Large intestine (tissue), 3 donors: ENCODE data around the gene NSG1. TPM values are rescaled to one million over a fixed set of nuclear protein-coding genes. Genes with fewer than 3 reads are reported as not detected.
A peak's percentile ranks its signal among the peaks of the same experiment; 100 is the strongest.

ENCODE experiments used
- DNase-seq, 2 donors: peaks; one replicate each; pipeline versions ENCODE4 v3.0.0 to v3.0.0-alpha.2; 2013
- H3K27ac ChIP-seq: one replicate; pipeline ENCODE4 v1.5.1; 2013; ENCODE audit warnings: low read length
- H3K27me3 ChIP-seq: 2 replicates; pipeline ENCODE4 v1.6.1; 2013; ENCODE audit warnings: low read length; ENCODE audit not compliant: control insufficient read depth, insufficient read depth
- H3K36me3 ChIP-seq: 2 replicates; pipeline ENCODE4 v1.6.1; 2013; ENCODE audit warnings: low read length; ENCODE audit not compliant: control insufficient read depth, insufficient read depth
- H3K4me1 ChIP-seq: one replicate; pipeline ENCODE4 v1.6.1; 2013; ENCODE audit warnings: low read length; ENCODE audit not compliant: control insufficient read depth, insufficient read depth
- H3K4me3 ChIP-seq: one replicate; pipeline ENCODE4 v1.5.1; 2013; ENCODE audit warnings: low read length
- H3K9me3 ChIP-seq: one replicate; pipeline ENCODE4 v1.6.1; 2013; ENCODE audit warnings: mild to moderate bottlenecking, low read depth, low read length, moderate library complexity; ENCODE audit not compliant: control insufficient read depth
- WGBS: methylation state at CpG from one replicate; pipeline ENCODE4 v1.1.5; 2013; ENCODE audit warnings: low lambda C conversion rate; ENCODE audit not compliant: insufficient coverage; 5-methylcytosine and 5-hydroxymethylcytosine counted together
- polyA plus RNA-seq: library from polyadenylated mRNA; unstranded; fragments of 120-200 nt; gene quantifications from one replicate; pipeline ENCODE4 v1.2.1, GENCODE V29; 2013

The NSG1 gene
- polyA plus RNA-seq, 1 donor, result 30.1 TPM

DNA sequence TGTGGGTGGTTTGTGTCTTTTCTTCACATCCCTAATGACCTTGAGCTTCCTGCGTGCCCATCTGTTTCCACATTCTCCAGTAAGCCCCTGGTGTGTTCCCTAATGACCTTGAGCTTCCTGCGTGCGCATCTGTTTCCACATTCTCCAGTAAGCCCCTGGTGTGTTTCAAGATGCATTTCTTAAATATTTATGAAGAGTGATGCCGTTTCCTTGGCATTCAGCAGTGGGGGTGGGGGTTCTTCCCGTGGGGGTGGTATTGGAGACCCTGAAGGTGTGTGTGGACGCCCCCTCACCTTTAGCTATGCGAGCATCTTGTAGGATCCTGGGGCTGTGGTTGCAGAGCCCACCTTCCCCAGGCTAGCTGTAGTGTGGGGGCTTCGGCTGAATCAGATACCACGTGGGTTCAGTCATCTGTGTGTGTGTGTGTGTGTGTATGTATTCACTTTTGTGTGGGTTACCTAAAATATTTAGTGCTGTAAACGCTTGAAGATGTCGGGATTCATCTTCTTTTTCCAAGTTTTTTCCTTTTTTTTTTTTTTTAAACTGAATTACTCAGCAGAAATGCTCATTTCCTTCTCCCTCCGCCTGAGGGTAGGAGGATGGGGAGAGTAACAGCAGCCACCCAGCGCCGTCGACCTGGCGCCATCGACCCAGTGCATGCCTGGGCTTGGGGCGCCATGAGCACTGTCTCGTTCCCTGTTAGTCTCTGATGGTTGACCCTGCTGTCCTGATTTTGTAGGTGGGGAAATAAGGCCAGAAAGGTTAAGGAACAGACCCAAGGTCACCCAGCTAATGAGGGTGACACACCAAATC, 9.9 kb downstream of the NSG1 start:
- Histone ChIP-seq H3K27ac (peak overlapping the region; percentile 69), H3K27me3 (peaks cover 23% of the 10 kb centered on the region)
- no CpG with 5 or more reads among the region's 19 CpGs for WGBS

DNA sequence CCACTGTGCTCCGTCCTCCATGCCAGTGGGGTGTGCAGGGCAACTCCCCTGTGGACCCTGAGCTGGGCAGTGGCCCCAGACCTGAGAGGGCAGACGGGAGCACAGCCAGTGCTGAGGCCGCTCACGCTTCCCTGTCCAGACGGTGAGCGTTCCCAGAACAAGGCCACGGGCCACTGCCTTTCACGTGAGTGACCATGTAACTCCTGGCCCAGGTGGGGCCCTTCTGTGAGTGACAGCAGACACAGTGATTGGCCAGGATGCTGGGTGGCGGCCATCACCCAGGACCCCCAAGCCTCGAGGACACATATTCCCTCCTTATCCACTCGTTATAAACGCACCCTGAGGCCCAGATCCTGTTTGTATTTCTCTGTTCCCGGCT, 10.5 kb downstream of the NSG1 start:
- H3K4me3 ChIP-seq, result no peak overlapping the region
- peaks cover 23% of the 10 kb centered on the region for H3K27me3 ChIP-seq
- H3K27ac ChIP-seq, result peak overlapping the region; percentile 36
- H3K9me3 ChIP-seq, result no peaks in the 10 kb centered on the region
- WGBS, result 81% methylated on average over 4 of the region's 13 CpGs
- H3K4me1 ChIP-seq, result no peaks in the 10 kb centered on the region
- no peak for DNase-seq
- no peaks in the 10 kb centered on the region for H3K36me3 ChIP-seq

More for the DNA sequence above, 9.9 kb downstream of the NSG1 start:
- peak; percentile 27 to 33 for DNase-seq
- Histone ChIP-seq H3K36me3 (no peaks in the 10 kb centered on the region), H3K4me1 (no peaks in the 10 kb centered on the region), H3K9me3 (no peaks in the 10 kb centered on the region), H3K4me3 (no peak overlapping the region)

DNA sequence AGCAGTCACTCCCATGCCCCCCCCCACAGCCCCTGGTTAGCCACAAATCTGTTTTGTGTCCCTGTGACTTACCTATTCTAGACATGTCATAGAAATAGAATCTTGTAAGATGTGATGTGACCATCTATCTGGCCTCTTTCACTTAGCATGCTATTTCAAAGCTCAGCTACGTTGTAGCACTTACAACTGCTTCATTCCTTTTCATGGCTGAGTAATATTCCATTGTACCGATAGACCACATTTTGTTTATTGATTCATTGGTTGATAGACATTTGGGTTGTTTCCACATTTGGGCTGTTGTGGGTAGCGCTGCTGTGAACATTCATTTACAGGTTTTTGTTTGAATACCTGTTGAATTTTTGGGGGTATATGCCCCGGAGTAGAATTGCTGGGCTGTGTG, 11.5 kb downstream of the NSG1 start:
- Histone ChIP-seq H3K4me1 (no peaks in the 10 kb centered on the region), H3K9me3 (no peaks in the 10 kb centered on the region), H3K4me3 (no peak overlapping the region), H3K36me3 (no peaks in the 10 kb centered on the region), H3K27me3 (peaks cover 23% of the 10 kb centered on the region), H3K27ac (no peak overlapping the region)
- 100% methylated on average over 1 of the region's 4 CpGs for WGBS
- DNase-seq, result no peak

DNA sequence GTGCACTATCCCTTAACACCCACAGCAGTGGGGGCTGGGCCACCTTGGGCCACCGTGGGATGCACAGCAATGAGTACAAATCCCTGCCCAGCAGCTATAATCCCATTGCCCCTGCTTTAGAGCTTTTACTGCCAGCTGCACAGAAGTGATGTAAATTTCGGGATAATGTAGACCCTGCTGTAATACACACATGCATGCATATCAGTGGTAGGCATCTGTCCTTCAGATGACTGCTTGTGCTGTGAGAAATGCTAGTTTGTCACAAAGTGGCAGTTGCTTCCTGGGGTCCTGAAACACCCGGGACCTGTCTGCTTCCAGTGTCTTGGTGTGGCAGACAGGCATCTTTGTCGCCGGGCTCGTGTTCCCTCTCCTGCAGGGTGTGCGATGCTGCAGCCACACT, 14.1 kb downstream of the NSG1 start:
- H3K27ac ChIP-seq, result no peak overlapping the region
- H3K4me3 ChIP-seq, result no peak overlapping the region
- H3K27me3 ChIP-seq, result no peaks in the 10 kb centered on the region
- WGBS, result 100% methylated on average over 1 of the region's 7 CpGs
- H3K4me1 ChIP-seq, result no peaks in the 10 kb centered on the region
- no peak for DNase-seq
- H3K36me3 ChIP-seq, result no peaks in the 10 kb centered on the region
- H3K9me3 ChIP-seq, result no peaks in the 10 kb centered on the region

DNA sequence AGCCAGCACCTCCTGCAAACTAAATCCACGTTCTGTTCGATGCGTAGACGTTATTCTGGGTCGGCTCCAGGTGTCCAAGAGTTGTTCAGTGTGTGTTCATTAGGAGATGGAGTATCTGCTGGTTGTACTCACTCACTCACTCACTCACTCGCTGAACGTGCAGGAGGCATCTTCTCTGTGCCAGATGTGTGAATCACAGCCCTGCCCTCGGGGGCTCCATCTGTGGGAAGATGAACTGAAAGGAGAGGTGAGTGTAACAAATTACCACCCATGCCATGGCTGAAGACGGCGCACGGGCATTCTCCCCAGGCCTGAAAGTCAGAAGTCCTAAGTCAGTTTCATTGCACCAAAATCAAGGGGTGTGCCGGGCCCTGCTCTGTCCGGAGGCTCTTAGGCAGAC, 16.1 kb downstream of the NSG1 start:
- DNase-seq, result no peak
- H3K27me3 ChIP-seq, result no peaks in the 10 kb centered on the region
- WGBS, result no CpG with 5 or more reads among the region's 13 CpGs
- no peak overlapping the region for H3K4me3 ChIP-seq
- no peaks in the 10 kb centered on the region for H3K9me3 ChIP-seq
- H3K4me1 ChIP-seq, result no peaks in the 10 kb centered on the region
- H3K27ac ChIP-seq, result no peak overlapping the region
- H3K36me3 ChIP-seq, result no peaks in the 10 kb centered on the region

DNA sequence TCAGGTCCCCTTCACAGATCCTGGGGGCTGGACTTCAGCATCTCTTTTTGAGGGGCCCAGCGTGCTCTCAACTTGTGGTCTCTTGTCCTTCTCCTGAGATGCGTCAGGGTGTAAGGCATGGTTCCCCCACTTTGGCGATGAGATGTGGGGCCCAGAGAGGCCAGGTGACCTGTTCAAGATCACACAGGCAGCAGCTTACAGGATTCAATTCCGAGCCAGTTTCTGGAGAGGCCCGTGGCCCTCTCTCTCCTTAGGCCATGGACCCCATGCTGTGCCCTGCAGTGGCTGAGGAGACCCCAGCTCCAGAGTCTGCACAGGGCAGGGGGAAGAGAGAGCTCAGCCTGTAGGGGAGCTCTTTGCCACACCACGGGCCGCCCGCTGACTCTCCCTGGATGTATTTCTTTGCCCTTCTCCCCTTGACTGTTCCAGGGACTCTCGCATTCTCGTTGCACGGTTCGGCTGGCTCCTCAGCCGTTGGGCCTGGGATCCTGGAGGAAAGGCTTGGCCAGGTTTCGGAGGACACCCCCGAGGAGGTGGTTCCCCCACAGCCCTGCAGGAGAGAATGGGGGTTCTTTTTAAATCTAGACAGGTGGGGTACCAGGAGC, 18.6 kb downstream of the NSG1 start:
- no CpG with 5 or more reads among the region's 15 CpGs for WGBS

DNA sequence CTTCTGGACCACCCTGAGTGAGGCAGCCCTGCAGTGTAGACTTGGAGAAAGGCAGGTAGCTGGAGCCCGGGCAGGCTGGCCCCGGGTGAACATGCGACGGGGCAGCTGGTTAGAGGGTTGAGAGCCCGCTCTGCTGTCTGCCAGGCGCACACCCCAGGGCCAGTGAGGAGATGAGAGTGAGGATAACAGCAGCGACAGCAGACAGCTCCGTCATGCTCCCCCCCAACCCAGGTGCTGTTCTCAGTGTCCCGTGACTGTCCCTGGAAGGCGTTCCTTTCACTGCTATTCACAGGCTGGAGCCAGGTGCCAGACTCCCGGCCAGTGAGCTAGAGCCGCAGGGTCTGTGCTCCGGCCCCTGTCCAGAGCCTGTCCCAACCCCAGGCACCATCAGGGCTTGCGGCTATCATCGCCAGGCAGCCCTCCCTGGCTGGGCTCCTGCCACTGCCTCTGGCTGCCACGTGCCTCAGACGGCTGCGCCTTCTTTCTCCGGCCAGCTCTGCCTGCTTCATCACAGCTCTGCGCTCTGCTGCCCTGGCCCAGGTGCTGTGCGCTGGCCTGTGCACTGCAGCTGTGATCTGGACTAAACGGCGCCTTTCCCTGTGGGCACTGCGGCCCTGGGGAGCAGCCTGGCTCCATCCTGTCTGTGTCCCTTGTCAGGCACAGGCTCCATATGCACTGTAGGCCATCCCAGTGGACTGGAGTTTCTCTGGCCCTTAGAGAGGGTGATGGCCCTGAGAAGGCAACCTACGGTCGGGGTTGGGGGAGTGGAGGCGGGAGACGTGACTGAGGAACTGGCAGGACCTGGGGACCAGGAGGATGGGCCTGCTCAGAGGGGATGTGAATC, 19.8 kb downstream of the NSG1 start:
- H3K4me1 ChIP-seq, result no peaks in the 10 kb centered on the region
- no peaks in the 10 kb centered on the region for H3K27me3 ChIP-seq
- H3K27ac ChIP-seq, result no peak overlapping the region
- no peaks in the 10 kb centered on the region for H3K9me3 ChIP-seq
- H3K36me3 ChIP-seq, result no peaks in the 10 kb centered on the region
- WGBS, result no CpG with 5 or more reads among the region's 28 CpGs
- H3K4me3 ChIP-seq, result no peak overlapping the region
- no peak for DNase-seq

More for the DNA sequence above, 18.6 kb downstream of the NSG1 start:
- H3K4me3 ChIP-seq, result no peak overlapping the region
- H3K27me3 ChIP-seq, result no peaks in the 10 kb centered on the region
- H3K36me3 ChIP-seq, result no peaks in the 10 kb centered on the region
- H3K9me3 ChIP-seq, result no peaks in the 10 kb centered on the region
- H3K4me1 ChIP-seq, result no peaks in the 10 kb centered on the region
- DNase-seq, result no peak
- H3K27ac ChIP-seq, result no peak overlapping the region

DNA sequence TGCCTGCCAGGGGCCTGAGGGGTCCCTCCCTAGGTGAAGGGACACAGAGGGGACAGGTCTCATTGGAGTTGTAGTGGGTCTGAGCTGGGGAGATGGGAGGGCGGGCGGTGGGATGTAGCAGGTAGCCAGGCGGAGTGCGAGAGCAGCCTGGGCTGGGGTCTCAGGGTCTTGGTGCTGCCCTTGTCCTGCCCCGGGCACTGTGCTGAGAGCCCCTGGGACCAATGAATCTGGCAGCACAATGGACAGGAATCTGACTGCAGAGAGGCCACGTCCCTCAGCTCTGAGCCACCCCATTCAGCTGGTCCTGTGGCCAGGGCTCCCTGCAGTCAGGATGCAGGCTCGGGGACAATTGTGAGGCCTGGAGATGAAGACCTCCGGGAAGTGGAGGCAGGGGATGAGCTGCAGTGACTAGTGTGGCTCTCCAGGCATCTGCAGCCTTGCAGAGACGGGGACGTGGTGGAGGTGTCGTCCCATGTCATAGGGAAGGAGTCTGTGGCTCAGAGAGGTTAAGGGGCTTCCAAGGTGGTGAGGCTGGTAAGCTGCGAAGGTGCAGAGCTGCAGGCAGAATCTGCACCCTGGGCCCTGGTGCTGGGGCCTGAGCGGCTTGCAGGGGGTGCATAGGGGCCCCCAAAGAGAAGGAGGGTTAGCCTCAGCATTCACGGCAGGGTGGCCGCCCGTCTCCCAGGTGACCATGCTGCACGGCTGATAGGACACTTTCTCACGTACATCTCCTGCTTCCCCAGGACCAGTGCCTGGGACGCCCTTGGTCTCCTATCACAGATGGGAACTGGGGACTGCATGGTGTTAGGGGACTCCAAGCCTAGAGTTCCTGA, 20.6 kb downstream of the NSG1 start:
- no peaks in the 10 kb centered on the region for H3K36me3 ChIP-seq
- no peaks in the 10 kb centered on the region for H3K27me3 ChIP-seq
- DNase-seq, result no peak
- no CpG with 5 or more reads among the region's 19 CpGs for WGBS
- no peaks in the 10 kb centered on the region for H3K4me1 ChIP-seq
- H3K27ac ChIP-seq, result no peak overlapping the region
- H3K9me3 ChIP-seq, result no peaks in the 10 kb centered on the region
- no peak overlapping the region for H3K4me3 ChIP-seq

DNA sequence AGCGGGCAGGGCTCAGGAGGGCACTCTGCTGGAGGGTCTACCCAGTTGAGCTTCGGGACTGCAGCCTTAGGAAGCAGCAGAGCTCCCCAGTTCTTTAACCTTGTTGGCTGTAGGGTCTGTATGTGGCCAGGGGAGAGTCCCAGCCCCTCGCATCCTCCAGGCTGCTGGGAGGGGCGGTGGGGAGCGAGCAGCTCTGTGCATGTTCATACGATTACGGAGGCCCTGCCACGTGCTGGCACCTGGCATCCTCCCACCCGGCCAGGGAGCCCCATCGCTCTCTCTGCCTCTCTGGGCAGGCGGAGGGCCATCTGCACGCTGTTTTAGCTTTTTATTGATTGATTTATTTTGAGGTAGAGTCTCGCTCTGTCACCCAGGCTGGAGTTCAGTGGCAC, 21.2 kb downstream of the NSG1 start:
- H3K27ac ChIP-seq, result no peak overlapping the region
- no peaks in the 10 kb centered on the region for H3K27me3 ChIP-seq
- H3K36me3 ChIP-seq, result no peaks in the 10 kb centered on the region
- H3K4me3 ChIP-seq, result no peak overlapping the region
- no peaks in the 10 kb centered on the region for H3K9me3 ChIP-seq
- no peaks in the 10 kb centered on the region for H3K4me1 ChIP-seq
- DNase-seq, result no peak
- WGBS, result no CpG with 5 or more reads among the region's 13 CpGs
